ENCODE data around the gene ATF5.

The ATF5 gene

GRCh38 chr19:49929611-49930482 lies 842 bp downstream of the ATF5 start:
- TF ChIP-seq, protein P1, sequence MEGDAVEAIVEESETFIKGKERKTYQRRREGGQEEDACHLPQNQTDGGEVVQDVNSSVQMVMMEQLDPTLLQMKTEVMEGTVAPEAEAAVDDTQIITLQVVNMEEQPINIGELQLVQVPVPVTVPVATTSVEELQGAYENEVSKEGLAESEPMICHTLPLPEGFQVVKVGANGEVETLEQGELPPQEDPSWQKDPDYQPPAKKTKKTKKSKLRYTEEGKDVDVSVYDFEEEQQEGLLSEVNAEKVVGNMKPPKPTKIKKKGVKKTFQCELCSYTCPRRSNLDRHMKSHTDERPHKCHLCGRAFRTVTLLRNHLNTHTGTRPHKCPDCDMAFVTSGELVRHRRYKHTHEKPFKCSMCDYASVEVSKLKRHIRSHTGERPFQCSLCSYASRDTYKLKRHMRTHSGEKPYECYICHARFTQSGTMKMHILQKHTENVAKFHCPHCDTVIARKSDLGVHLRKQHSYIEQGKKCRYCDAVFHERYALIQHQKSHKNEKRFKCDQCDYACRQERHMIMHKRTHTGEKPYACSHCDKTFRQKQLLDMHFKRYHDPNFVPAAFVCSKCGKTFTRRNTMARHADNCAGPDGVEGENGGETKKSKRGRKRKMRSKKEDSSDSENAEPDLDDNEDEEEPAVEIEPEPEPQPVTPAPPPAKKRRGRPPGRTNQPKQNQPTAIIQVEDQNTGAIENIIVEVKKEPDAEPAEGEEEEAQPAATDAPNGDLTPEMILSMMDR (IDR thresholded peaks at IDR 0.05; ENCODE audit: low read depth, low read length), result no peak
- peak overlapping the region; percentile 58 for H3K4me3 ChIP-seq (ENCODE audit: low read depth, low read length)
- DNase-seq (ENCODE audit: low read depth, low spot score), result peak; percentile 97
- in situ Hi-C loops (cut with HindIII; ENCODE audit: low sequenced_read_pairs), result no loop called here

GRCh38 chr19:49930483-49931011 lies 1.5 kb downstream of the ATF5 start:
- in situ Hi-C loops (cut with HindIII; ENCODE audit: low sequenced_read_pairs), result no loop called here

GRCh38 chr19:49931293-49932040 lies 2.5 kb downstream of the ATF5 start:
- DNase-seq (ENCODE audit: low read depth, low spot score), result no peak
- in situ Hi-C loops (cut with HindIII; ENCODE audit: low sequenced_read_pairs), result no loop called here
- TF ChIP-seq, protein P1 (IDR thresholded peaks at IDR 0.05; ENCODE audit: low read depth, low read length), result no peak
- H3K4me3 ChIP-seq (ENCODE audit: low read depth, low read length), result no peak overlapping the region

More at GRCh38 chr19:49930483-49931011, 1.5 kb downstream of the ATF5 start:
- DNase-seq (ENCODE audit: low read depth, low spot score), result no peak
- peak overlapping the region; percentile 58 for H3K4me3 ChIP-seq (ENCODE audit: low read depth, low read length)
- TF ChIP-seq, protein P1 (IDR thresholded peaks at IDR 0.05; ENCODE audit: low read depth, low read length), result no peak

DNA sequence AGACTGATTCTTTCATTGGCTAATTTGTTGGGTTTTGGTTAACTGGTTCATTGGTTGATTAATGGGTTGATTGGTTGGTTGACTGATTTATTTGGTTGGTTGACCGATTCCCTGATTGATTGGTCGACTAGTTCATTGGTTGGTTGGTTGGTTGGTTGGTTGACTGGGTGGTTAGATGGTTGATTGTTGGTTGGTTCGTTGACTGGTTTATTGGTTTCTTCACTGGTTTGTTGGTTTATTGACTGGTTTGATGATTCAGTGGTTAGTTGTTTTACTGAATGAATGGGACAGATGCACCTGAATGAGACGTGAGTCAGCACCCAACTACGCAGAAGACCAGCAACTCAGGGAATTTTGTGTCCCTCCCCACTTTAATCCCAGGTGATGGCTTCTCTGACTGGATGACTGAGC lies 3.0 kb downstream of the ATF5 start:
- no peak for DNase-seq (ENCODE audit: low read depth, low spot score)
- H3K4me3 ChIP-seq (ENCODE audit: low read depth, low read length), result no peak overlapping the region
- TF ChIP-seq, protein P1 (IDR thresholded peaks at IDR 0.05; ENCODE audit: low read depth, low read length), result no peak
- in situ Hi-C loops (cut with HindIII; ENCODE audit: low sequenced_read_pairs), result no loop called here

DNA sequence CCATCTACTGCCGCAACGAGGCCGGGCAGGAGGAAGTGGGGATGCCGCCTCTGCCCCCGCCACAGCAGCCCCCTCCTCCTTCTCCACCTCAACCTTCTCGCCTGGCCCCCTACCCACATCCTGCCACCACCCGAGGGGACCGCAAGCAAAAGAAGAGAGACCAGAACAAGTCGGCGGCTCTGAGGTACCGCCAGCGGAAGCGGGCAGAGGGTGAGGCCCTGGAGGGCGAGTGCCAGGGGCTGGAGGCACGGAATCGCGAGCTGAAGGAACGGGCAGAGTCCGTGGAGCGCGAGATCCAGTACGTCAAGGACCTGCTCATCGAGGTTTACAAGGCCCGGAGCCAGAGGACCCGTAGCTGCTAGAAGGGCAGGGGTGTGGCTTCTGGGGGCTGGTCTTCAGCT lies 3.7 kb downstream of the ATF5 start:
- no peak for DNase-seq (ENCODE audit: low read depth, low spot score)
- in situ Hi-C loops (cut with HindIII; ENCODE audit: low sequenced_read_pairs), result no loop called here
- TF ChIP-seq, protein P1 (IDR thresholded peaks at IDR 0.05; ENCODE audit: low read depth, low read length), result no peak
- no peak overlapping the region for H3K4me3 ChIP-seq (ENCODE audit: low read depth, low read length)

GRCh38 chr19:49933643-49934042 lies 4.6 kb downstream of the ATF5 start:
- DNase-seq (ENCODE audit: low read depth, low spot score), result no peak
- TF ChIP-seq, protein P1 (IDR thresholded peaks at IDR 0.05; ENCODE audit: low read depth, low read length), result no peak
- no peak overlapping the region for H3K4me3 ChIP-seq (ENCODE audit: low read depth, low read length)
- in situ Hi-C loops (cut with HindIII; ENCODE audit: low sequenced_read_pairs), result no loop called here
